ENCODE results near the gene NRBP1. TPM values are rescaled to one million over a fixed set of nuclear protein-coding genes. Genes with fewer than 3 reads are reported as not detected.

NRBP1 gene
- total RNA-seq, 4 donors from 2014 or later = 38.4 to 74.8 (median 66.8) TPM

GRCh38 chr2:27441958-27442919, 13.8 kb downstream of the NRBP1 start, which contains the start of gene KRTCAP3:
Gene KRTCAP3, plus strand, starts transcription at chr2:27442381. Its CDS starts 32 bp downstream, at chr2:27442413.
- intact Hi-C loops (cut with DNase I; ENCODE audit: low total_unique reads) (no loop called here), in situ Hi-C loops (cut with MboI; ENCODE audit: low pct_ligation_motif_present in 1 of 4, low pct_unique_long_range_greater_than_20kb in 1 of 4, low sequenced_read_pairs in 3 of 4) (no loop called here)
- peak; percentile 84 for DNase-seq
- peaks cover 0 to 42% (median 21%) of the 10 kb centered on the region in 4 donors for H3K36me3 ChIP-seq
- H3K27me3 ChIP-seq = no peaks in the 10 kb centered on the region
- 51% methylated on average over 58 of the region's 80 CpGs; no CpG with 5 or more reads in 1 of the 2 donors for WGBS, 2 donors (ENCODE audit: low coverage in 1 of 2)
- H3K4me1 ChIP-seq = peaks cover 3 to 28% (median 14%) of the 10 kb centered on the region in 4 donors
- H3K27ac ChIP-seq = peak within 1 kb of the TSS; percentile 71 to 85 (median 80)
- no peaks in the 10 kb centered on the region for H3K9me3 ChIP-seq
- H3K4me3 ChIP-seq = peak within 1 kb of the TSS; percentile 7 to 53 (median 38)
- TF ChIP-seq CTCF (IDR thresholded peaks at IDR 0.05) (peak; percentile 34 to 66 (median 55)), POLR2A (IDR thresholded peaks at IDR 0.05) (peak; percentile 67), POLR2AphosphoS5 (IDR thresholded peaks at IDR 0.05) (peak; percentile 33 to 77 (median 67)), EP300 (IDR thresholded peaks at IDR 0.05; ENCODE audit: low read depth) (no peak)

GRCh38 chr2:27442920-27443282, 14.5 kb downstream of the NRBP1 start:
- Histone ChIP-seq H3K4me1 (peaks cover 3 to 28% (median 14%) of the 10 kb centered on the region in 4 donors), H3K27ac (peak overlapping the region; percentile 71 to 85 (median 80)), H3K9me3 (no peaks in the 10 kb centered on the region), H3K4me3 (peak overlapping the region; percentile 7 to 53 (median 38)), H3K27me3 (no peaks in the 10 kb centered on the region), H3K36me3 (peaks cover 0 to 35% (median 17%) of the 10 kb centered on the region in 4 donors)
- DNase-seq = peak; percentile 33
- 56% methylated on average over 5 of the region's 6 CpGs; no CpG with 5 or more reads in 1 of the 2 donors for WGBS, 2 donors (ENCODE audit: low coverage in 1 of 2)
- TF ChIP-seq POLR2A (IDR thresholded peaks at IDR 0.05) = no peak
- TF ChIP-seq EP300 (IDR thresholded peaks at IDR 0.05; ENCODE audit: low read depth) = no peak
- no peak for TF ChIP-seq POLR2AphosphoS5 (IDR thresholded peaks at IDR 0.05)
- TF ChIP-seq CTCF (IDR thresholded peaks at IDR 0.05) = no peak
- in situ Hi-C loops (cut with MboI; ENCODE audit: low pct_ligation_motif_present in 1 of 4, low pct_unique_long_range_greater_than_20kb in 1 of 4, low sequenced_read_pairs in 3 of 4) (no loop called here), intact Hi-C loops (cut with DNase I; ENCODE audit: low total_unique reads) (loop anchor here (1.0 kb wide), 1 partner anchor 21 kb away; no protein-coding TSS in a partner anchor)

GRCh38 chr2:27445155-27445554, 16.7 kb downstream of the NRBP1 start:
- H3K9me3 ChIP-seq = no peaks in the 10 kb centered on the region
- H3K36me3 ChIP-seq = peaks cover 0 to 26% (median 9%) of the 10 kb centered on the region in 4 donors
- no peak for DNase-seq
- peak overlapping the region in 1 of 4 donors; percentile 27 for H3K4me3 ChIP-seq
- peaks cover 3 to 28% (median 14%) of the 10 kb centered on the region in 4 donors for H3K4me1 ChIP-seq
- H3K27me3 ChIP-seq = no peaks in the 10 kb centered on the region
- intact Hi-C loops (cut with DNase I; ENCODE audit: low total_unique reads) = no loop called here
- no peak for TF ChIP-seq EP300 (IDR thresholded peaks at IDR 0.05; ENCODE audit: low read depth)
- TF ChIP-seq CTCF (IDR thresholded peaks at IDR 0.05) = no peak
- no peak for TF ChIP-seq POLR2AphosphoS5 (IDR thresholded peaks at IDR 0.05)
- no peak for TF ChIP-seq POLR2A (IDR thresholded peaks at IDR 0.05)
- in situ Hi-C loops (cut with MboI; ENCODE audit: low pct_ligation_motif_present in 1 of 4, low pct_unique_long_range_greater_than_20kb in 1 of 4, low sequenced_read_pairs in 3 of 4) = no loop called here
- peak overlapping the region; percentile 81 to 89 (median 85) for H3K27ac ChIP-seq
- WGBS, 2 donors (ENCODE audit: low coverage in 1 of 2) = 87% methylated on average over 8 of the region's 8 CpGs; no CpG with 5 or more reads in 1 of the 2 donors

GRCh38 chr2:27445615-27446014, 17.2 kb downstream of the NRBP1 start:
- H3K4me3 ChIP-seq = peak overlapping the region in 1 of 4 donors; percentile 27
- H3K4me1 ChIP-seq = peaks cover 3 to 28% (median 14%) of the 10 kb centered on the region in 4 donors
- intact Hi-C loops (cut with DNase I; ENCODE audit: low total_unique reads) = no loop called here
- peak overlapping the region; percentile 81 to 89 (median 85) for H3K27ac ChIP-seq
- H3K27me3 ChIP-seq = no peaks in the 10 kb centered on the region
- no peaks in the 10 kb centered on the region for H3K9me3 ChIP-seq
- peaks cover 0 to 21% (median 7%) of the 10 kb centered on the region in 4 donors for H3K36me3 ChIP-seq
- in situ Hi-C loops (cut with MboI; ENCODE audit: low pct_ligation_motif_present in 1 of 4, low pct_unique_long_range_greater_than_20kb in 1 of 4, low sequenced_read_pairs in 3 of 4) = no loop called here
- WGBS, 2 donors (ENCODE audit: low coverage in 1 of 2) = 54 to 73% methylated on average over 2 to 8 of the region's 8 CpGs
- no peak for TF ChIP-seq EP300 (IDR thresholded peaks at IDR 0.05; ENCODE audit: low read depth)
- TF ChIP-seq POLR2A (IDR thresholded peaks at IDR 0.05) = no peak
- no peak for TF ChIP-seq CTCF (IDR thresholded peaks at IDR 0.05)
- no peak for TF ChIP-seq POLR2AphosphoS5 (IDR thresholded peaks at IDR 0.05)
- peak; percentile 36 for DNase-seq
